Measurements from ENCODE around the gene ADAM22. TPM values are rescaled to one million over a fixed set of nuclear protein-coding genes. Genes with fewer than 3 reads are reported as not detected.

ADAM22 gene
- total and polyA plus RNA-seq, 2 donors (not counting 1 experiment from before 2014, with no cell fraction given): 0.18 to 0.66 TPM

DNA sequence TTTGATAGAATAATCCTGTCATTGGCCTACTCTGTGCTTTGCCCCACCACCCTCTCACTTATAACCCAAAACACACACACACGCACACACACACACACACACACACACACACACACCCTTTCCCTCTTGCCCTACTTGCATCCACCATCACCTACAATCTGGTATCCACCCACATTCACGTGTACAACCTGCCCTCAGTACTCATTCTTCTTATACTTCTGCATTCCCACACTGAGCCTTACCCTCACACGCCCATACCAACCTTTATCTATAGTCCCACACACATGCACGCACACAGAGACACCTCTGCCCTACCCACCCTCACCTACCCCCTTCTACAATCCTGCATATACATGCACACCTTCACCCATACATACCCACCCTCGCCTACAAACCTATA, 296.6 kb downstream of the ADAM22 start:
- Histone ChIP-seq H3K36me3 (ENCODE audit: control insufficient read depth, insufficient read depth, low read length) (no peaks in the 10 kb centered on the region), H3K27me3 (ENCODE audit: control insufficient read depth, insufficient read depth, low read length) (peaks cover 2% of the 10 kb centered on the region), H3K4me3 (replicated peaks in 1 of 4; ENCODE audit: control extremely low read depth in 1 of 4, insufficient read depth in 1 of 4, low read depth in 3 of 4, low read length in 4 of 4) (no peak overlapping the region), H2AFZ (ENCODE audit: low read length) (no peak overlapping the region), H3K4me2 (ENCODE audit: extremely low read depth, insufficient read depth, low read length) (no peak overlapping the region), H3K79me2 (ENCODE audit: control insufficient read depth, insufficient read depth, low read length) (no peaks in the 10 kb centered on the region), H3K4me1 (ENCODE audit: control insufficient read depth, extremely low read depth, insufficient read depth, low read length) (peaks cover 2% of the 10 kb centered on the region), H3K27ac (ENCODE audit: insufficient read depth, low read length) (no peak overlapping the region), H3K9me3 (ENCODE audit: control insufficient read depth, insufficient read depth, low read depth, low read length) (no peaks in the 10 kb centered on the region), H4K20me1 (ENCODE audit: control insufficient read depth, extremely low read depth, insufficient read depth, low read length) (no peaks in the 10 kb centered on the region), H3K9ac (ENCODE audit: insufficient read depth, low read length) (no peak overlapping the region)
- DNase-seq (ENCODE audit: low read depth in 2 of 2): no peak
- no peak for TF ChIP-seq EZH2 (IDR thresholded peaks at IDR 0.05; ENCODE audit: low read length, missing control alignments)

DNA sequence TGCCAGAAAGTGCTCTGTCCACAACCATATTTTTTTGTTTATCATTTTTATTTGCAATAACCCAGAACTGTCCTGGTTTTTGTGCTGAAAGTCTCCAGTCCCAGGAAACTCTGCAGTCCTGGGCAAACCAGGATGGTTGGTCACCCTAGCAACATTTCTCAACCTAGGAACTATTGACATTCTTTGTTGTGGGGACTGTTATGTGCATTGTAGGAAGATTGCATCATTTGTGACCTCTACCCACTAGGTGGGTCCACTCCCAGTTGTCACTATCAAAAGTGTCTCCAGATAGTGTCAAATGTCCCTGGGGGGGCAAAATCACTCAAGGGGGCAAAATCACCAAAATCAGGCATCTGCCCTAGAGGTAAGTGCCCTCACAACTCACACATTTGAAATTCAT, 299.8 kb downstream of the ADAM22 start:
- no peak for DNase-seq (ENCODE audit: low read depth in 2 of 2)

DNA sequence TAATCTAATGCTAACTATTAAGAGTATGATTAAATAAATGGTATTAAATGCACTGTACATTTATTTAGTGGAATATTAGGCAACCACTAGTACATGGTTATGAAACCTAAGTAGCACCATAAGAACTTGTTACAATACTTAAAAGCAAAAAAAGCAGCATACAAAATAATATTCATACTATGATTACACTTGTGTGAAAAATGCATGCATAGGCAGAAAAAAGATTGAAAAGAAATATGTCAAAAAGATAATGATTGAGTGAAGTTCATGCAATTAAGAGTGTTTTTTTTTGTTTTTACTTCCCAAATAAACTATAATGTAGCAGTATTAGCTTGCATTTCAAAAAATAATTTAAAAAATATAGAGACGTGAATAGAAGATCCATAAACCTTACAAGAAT, 305.8 kb downstream of the ADAM22 start:
- no peaks in the 10 kb centered on the region for H3K36me3 ChIP-seq (ENCODE audit: control insufficient read depth, insufficient read depth, low read length)
- H4K20me1 ChIP-seq (ENCODE audit: control insufficient read depth, extremely low read depth, insufficient read depth, low read length): no peaks in the 10 kb centered on the region
- no peaks in the 10 kb centered on the region for H3K27me3 ChIP-seq (ENCODE audit: control insufficient read depth, insufficient read depth, low read length)
- no peak overlapping the region for H3K4me3 ChIP-seq (replicated peaks in 1 of 4; ENCODE audit: control extremely low read depth in 1 of 4, insufficient read depth in 1 of 4, low read depth in 3 of 4, low read length in 4 of 4)
- H3K9ac ChIP-seq (ENCODE audit: insufficient read depth, low read length): no peak overlapping the region
- H3K79me2 ChIP-seq (ENCODE audit: control insufficient read depth, insufficient read depth, low read length): no peaks in the 10 kb centered on the region
- H3K4me2 ChIP-seq (ENCODE audit: extremely low read depth, insufficient read depth, low read length): no peak overlapping the region
- no peak overlapping the region for H2AFZ ChIP-seq (ENCODE audit: low read length)
- DNase-seq (ENCODE audit: low read depth in 2 of 2): no peak
- no peaks in the 10 kb centered on the region for H3K9me3 ChIP-seq (ENCODE audit: control insufficient read depth, insufficient read depth, low read depth, low read length)
- H3K27ac ChIP-seq (ENCODE audit: insufficient read depth, low read length): no peak overlapping the region
- TF ChIP-seq EZH2 (IDR thresholded peaks at IDR 0.05; ENCODE audit: low read length, missing control alignments): no peak
- TF ChIP-seq, protein P1, sequence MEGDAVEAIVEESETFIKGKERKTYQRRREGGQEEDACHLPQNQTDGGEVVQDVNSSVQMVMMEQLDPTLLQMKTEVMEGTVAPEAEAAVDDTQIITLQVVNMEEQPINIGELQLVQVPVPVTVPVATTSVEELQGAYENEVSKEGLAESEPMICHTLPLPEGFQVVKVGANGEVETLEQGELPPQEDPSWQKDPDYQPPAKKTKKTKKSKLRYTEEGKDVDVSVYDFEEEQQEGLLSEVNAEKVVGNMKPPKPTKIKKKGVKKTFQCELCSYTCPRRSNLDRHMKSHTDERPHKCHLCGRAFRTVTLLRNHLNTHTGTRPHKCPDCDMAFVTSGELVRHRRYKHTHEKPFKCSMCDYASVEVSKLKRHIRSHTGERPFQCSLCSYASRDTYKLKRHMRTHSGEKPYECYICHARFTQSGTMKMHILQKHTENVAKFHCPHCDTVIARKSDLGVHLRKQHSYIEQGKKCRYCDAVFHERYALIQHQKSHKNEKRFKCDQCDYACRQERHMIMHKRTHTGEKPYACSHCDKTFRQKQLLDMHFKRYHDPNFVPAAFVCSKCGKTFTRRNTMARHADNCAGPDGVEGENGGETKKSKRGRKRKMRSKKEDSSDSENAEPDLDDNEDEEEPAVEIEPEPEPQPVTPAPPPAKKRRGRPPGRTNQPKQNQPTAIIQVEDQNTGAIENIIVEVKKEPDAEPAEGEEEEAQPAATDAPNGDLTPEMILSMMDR (conservative IDR thresholded peaks at IDR 0.05 in 1 of 2, IDR thresholded peaks at IDR 0.05 in 1 of 2; ENCODE audit: low read depth in 1 of 2, low read length in 2 of 2): no peak
- no peaks in the 10 kb centered on the region for H3K4me1 ChIP-seq (ENCODE audit: control insufficient read depth, extremely low read depth, insufficient read depth, low read length)

More for the DNA sequence above, 299.8 kb downstream of the ADAM22 start:
- TF ChIP-seq, protein P1 (conservative IDR thresholded peaks at IDR 0.05 in 1 of 2, IDR thresholded peaks at IDR 0.05 in 1 of 2; ENCODE audit: low read depth in 1 of 2, low read length in 2 of 2): no peak
- TF ChIP-seq EZH2 (IDR thresholded peaks at IDR 0.05; ENCODE audit: low read length, missing control alignments): no peak
- Histone ChIP-seq H3K4me2 (ENCODE audit: extremely low read depth, insufficient read depth, low read length) (no peak overlapping the region), H3K27me3 (ENCODE audit: control insufficient read depth, insufficient read depth, low read length) (peaks cover 2% of the 10 kb centered on the region), H3K79me2 (ENCODE audit: control insufficient read depth, insufficient read depth, low read length) (no peaks in the 10 kb centered on the region), H4K20me1 (ENCODE audit: control insufficient read depth, extremely low read depth, insufficient read depth, low read length) (no peaks in the 10 kb centered on the region), H3K4me1 (ENCODE audit: control insufficient read depth, extremely low read depth, insufficient read depth, low read length) (no peaks in the 10 kb centered on the region), H3K4me3 (replicated peaks in 1 of 4; ENCODE audit: control extremely low read depth in 1 of 4, insufficient read depth in 1 of 4, low read depth in 3 of 4, low read length in 4 of 4) (no peak overlapping the region), H3K36me3 (ENCODE audit: control insufficient read depth, insufficient read depth, low read length) (no peaks in the 10 kb centered on the region), H2AFZ (ENCODE audit: low read length) (no peak overlapping the region), H3K27ac (ENCODE audit: insufficient read depth, low read length) (no peak overlapping the region), H3K9ac (ENCODE audit: insufficient read depth, low read length) (no peak overlapping the region), H3K9me3 (ENCODE audit: control insufficient read depth, insufficient read depth, low read depth, low read length) (no peaks in the 10 kb centered on the region)
